ENCODE data around the gene NEDD4L.

The NEDD4L gene

GRCh38 chr18:58152891-58153290, 108.9 kb downstream of the NEDD4L start:
- no peak for TF ChIP-seq CTCF (IDR thresholded peaks at IDR 0.05; ENCODE audit: low read depth, low read length)
- Histone ChIP-seq H3K27me3 (ENCODE audit: insufficient read depth, low read depth, severe bottlenecking) (no peaks in the 10 kb centered on the region), H3K9me3 (ENCODE audit: severe bottlenecking) (no peaks in the 10 kb centered on the region), H3K36me3 (no peaks in the 10 kb centered on the region; the same call in 1 of the 2 replicates), H3K27ac (no peak overlapping the region), H3K4me3 (ENCODE audit: low read depth, low read length) (no peak overlapping the region)
- DNase-seq: no peak

DNA sequence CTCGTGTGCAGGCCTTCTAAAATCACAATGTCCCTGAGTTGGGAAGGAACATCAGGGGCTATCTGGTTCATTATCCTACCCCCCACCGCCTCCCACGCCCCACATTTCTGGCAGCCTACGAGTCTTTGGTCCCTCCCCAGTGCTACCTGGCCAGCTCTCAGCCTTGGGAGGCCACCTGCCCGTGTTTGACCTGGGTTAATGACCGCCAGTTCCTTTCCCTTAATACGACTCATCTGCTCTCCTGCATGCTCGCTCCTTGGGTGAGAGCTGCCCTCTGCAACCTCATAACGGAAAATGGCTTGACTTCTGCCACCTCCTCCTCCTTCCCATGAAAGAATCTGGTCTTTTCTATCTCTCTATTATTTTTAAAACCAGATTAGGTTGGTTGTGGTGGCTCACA, 112.5 kb downstream of the NEDD4L start:
- Histone ChIP-seq H3K4me3 (ENCODE audit: low read depth, low read length) (no peak overlapping the region), H3K27ac (no peak overlapping the region), H3K36me3 (no peaks in the 10 kb centered on the region; the same call in 1 of the 2 replicates), H3K9me3 (ENCODE audit: severe bottlenecking) (no peaks in the 10 kb centered on the region), H3K27me3 (ENCODE audit: insufficient read depth, low read depth, severe bottlenecking) (no peaks in the 10 kb centered on the region)
- DNase-seq: no peak
- TF ChIP-seq CTCF (IDR thresholded peaks at IDR 0.05; ENCODE audit: low read depth, low read length): no peak

GRCh38 chr18:58157237-58157636, 113.2 kb downstream of the NEDD4L start:
- H3K9me3 ChIP-seq (ENCODE audit: severe bottlenecking): no peaks in the 10 kb centered on the region
- DNase-seq: no peak
- H3K36me3 ChIP-seq: peaks cover 4% of the 10 kb centered on the region; the same call in 1 of the 2 replicates
- H3K27me3 ChIP-seq (ENCODE audit: insufficient read depth, low read depth, severe bottlenecking): no peaks in the 10 kb centered on the region
- H3K4me3 ChIP-seq (ENCODE audit: low read depth, low read length): no peak overlapping the region
- H3K27ac ChIP-seq: no peak overlapping the region
- TF ChIP-seq CTCF (IDR thresholded peaks at IDR 0.05; ENCODE audit: low read depth, low read length): no peak

DNA sequence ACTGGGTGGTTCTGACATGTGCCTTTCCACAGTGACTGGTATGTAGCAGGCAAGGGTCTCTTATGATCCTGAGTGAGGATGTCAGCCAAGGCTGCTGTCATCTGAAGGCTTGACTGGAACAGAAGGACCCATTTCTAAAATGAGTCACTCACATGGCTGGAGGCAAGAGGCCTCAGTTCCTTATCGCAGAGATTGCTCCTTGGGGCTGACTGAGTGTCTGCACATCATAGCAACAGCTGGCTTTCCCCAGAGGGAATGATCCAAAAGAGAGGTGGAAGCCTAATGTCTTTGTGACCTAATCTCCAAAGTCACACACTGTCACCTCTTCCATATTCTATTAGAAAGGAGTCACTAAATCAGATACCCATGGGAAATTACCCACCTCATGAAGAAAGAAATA, 114.0 kb downstream of the NEDD4L start:
- no peak overlapping the region for H3K4me3 ChIP-seq (ENCODE audit: low read depth, low read length)
- no peaks in the 10 kb centered on the region for H3K27me3 ChIP-seq (ENCODE audit: insufficient read depth, low read depth, severe bottlenecking)
- H3K9me3 ChIP-seq (ENCODE audit: severe bottlenecking): no peaks in the 10 kb centered on the region
- no peak for DNase-seq
- TF ChIP-seq CTCF (IDR thresholded peaks at IDR 0.05; ENCODE audit: low read depth, low read length): no peak
- H3K36me3 ChIP-seq: peaks cover 8% of the 10 kb centered on the region; the same call in 1 of the 2 replicates
- H3K27ac ChIP-seq: no peak overlapping the region

- no peak overlapping the region for H3K4me3 ChIP-seq (ENCODE audit: low read depth, low read length)
- peaks cover 8% of the 10 kb centered on the region; the same call in 1 of the 2 replicates for H3K36me3 ChIP-seq
- H3K9me3 ChIP-seq (ENCODE audit: severe bottlenecking): no peaks in the 10 kb centered on the region
- no peak for TF ChIP-seq CTCF (IDR thresholded peaks at IDR 0.05; ENCODE audit: low read depth, low read length)
- no peak for DNase-seq
- no peaks in the 10 kb centered on the region for H3K27me3 ChIP-seq (ENCODE audit: insufficient read depth, low read depth, severe bottlenecking)
- H3K27ac ChIP-seq: no peak overlapping the region
Measured at GRCh38 chr18:58158459-58158858, 114.4 kb downstream of the NEDD4L start.

- peaks cover 20% of the 10 kb centered on the region for H3K36me3 ChIP-seq
- no peak overlapping the region for H3K4me3 ChIP-seq (ENCODE audit: low read depth, low read length)
- no peak for DNase-seq
- no peaks in the 10 kb centered on the region for H3K27me3 ChIP-seq (ENCODE audit: insufficient read depth, low read depth, severe bottlenecking)
- no peak overlapping the region for H3K27ac ChIP-seq
- TF ChIP-seq CTCF (IDR thresholded peaks at IDR 0.05; ENCODE audit: low read depth, low read length): no peak
- H3K9me3 ChIP-seq (ENCODE audit: severe bottlenecking): no peaks in the 10 kb centered on the region
Measured at GRCh38 chr18:58161659-58162058, 117.6 kb downstream of the NEDD4L start.

All from WERI-Rb-1 (cell line).